ENCODE measurements around the gene CDPF1. TPM values are rescaled to one million over a fixed set of nuclear protein-coding genes. Genes with fewer than 3 reads are reported as not detected.
A peak's percentile ranks its signal among the peaks of the same experiment; 100 is the strongest.

CDPF1 gene
- total and polyA plus RNA-seq, 11 donors, result 7.4 to 13.6 (median 9.3) TPM

DNA sequence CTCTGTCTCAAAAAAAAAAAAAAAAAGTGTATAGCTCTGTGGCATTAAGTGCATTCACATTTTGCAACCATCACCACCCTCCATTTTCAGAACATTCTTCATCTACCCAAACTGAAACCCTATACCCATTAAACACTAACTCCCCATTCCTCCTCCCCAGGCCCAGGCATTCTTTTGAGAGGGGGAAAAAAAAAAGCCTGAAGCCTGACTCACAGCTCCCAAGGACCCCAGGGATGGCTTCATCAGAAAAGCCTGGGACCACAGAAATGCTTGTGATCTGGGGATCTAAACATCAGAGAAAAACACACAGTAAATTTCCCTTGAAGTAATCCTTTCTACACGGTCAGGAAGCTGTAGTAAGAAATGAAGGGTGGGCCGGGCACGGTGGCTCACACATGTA is 35.9 kb upstream of the CDPF1 start:
- 95 to 97% (median 96%) methylated on average over 3 of the region's 3 CpGs for WGBS, 4 donors
- TF ChIP-seq, protein P1, sequence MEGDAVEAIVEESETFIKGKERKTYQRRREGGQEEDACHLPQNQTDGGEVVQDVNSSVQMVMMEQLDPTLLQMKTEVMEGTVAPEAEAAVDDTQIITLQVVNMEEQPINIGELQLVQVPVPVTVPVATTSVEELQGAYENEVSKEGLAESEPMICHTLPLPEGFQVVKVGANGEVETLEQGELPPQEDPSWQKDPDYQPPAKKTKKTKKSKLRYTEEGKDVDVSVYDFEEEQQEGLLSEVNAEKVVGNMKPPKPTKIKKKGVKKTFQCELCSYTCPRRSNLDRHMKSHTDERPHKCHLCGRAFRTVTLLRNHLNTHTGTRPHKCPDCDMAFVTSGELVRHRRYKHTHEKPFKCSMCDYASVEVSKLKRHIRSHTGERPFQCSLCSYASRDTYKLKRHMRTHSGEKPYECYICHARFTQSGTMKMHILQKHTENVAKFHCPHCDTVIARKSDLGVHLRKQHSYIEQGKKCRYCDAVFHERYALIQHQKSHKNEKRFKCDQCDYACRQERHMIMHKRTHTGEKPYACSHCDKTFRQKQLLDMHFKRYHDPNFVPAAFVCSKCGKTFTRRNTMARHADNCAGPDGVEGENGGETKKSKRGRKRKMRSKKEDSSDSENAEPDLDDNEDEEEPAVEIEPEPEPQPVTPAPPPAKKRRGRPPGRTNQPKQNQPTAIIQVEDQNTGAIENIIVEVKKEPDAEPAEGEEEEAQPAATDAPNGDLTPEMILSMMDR (IDR thresholded peaks at IDR 0.05), result no peak
- no peak for TF ChIP-seq POLR2A (IDR thresholded peaks at IDR 0.05)
- intact Hi-C loops (cut with DNase I), result no loop called here
- H3K27me3 ChIP-seq, result no peaks in the 10 kb centered on the region
- DNase-seq (no peak), ATAC-seq (no peak)
- H3K27ac ChIP-seq, result no peak overlapping the region
- H3K36me3 ChIP-seq, result peaks cover 4 to 72% (median 66%) of the 10 kb centered on the region in 9 donors
- H3K4me1 ChIP-seq, result peaks cover 0 to 43% (median 18%) of the 10 kb centered on the region in 12 donors
- H3K4me3 ChIP-seq, result no peak overlapping the region
- no peaks in the 10 kb centered on the region for H3K9me3 ChIP-seq

DNA sequence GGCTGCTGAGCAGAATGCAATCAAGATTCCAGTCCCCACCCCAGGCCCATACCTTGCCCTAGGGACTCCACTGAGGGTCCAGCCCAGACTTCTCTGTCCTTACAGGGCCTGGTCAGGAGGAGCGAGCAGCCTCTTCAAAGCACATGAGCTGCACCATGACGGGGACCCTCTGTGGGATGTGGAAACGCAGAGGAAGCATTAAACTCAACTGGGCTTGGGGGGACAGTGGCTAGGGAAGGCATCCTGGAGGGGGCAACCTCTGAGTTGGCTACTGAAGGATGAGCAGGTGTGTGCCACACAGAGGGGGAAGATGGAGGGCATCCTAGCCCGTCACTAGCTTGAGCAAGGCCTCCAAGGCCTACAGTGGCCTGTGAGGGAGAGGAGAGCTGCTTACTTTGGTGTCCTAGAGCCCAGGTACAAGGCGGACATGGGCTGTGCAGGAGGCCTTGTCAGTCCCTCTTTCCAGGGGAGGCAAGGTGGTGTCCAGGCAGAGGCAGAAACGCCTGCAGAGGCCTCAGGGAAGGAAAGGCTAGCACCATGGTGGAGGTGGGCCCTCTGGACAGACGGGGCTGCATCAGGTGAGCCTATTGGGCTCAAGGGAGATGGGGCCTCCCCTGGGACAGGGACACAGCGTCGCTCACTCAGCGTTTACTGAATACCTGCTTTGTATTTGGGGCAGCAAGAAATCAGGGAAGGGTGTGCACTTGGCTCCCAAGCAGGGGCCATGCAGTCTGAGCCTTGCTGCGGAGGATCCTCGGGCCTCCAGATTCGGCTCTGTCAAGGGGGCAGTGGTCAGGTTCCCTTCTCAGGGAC is 32.0 kb upstream of the CDPF1 start:
- 95 to 97% (median 96%) methylated on average over 13 of the region's 13 CpGs for WGBS, 4 donors

DNA sequence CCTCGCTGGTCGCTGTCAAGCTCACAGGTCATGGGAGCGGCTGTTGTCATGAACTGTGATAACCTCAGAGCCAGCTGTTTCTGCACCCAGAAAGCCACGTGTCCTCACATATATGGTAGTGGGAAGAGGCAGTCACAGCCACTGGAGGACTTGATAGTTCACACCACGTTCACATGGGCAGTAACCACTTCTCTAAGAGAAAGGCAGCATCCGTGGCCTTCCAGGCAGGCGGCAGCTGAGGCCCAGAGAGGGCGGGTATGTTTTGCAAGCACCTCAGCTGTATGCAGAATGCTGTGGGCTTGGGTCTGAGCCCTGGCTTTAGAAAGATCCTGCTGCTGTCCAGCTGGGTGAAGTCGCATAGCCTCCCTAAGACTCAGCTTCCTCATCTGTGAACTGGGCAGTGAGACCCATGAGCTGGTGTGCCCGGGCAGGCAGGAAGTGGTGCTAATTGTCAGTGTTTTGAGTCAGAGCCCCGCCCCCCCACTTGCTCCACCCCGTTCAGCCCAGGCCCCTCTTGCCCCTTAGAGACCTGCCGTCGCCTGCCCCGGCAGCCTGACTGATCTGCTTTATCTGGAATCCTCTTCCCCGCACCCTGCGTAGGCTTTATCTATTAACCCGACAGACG is 31.0 kb upstream of the CDPF1 start:
- no peaks in the 10 kb centered on the region for H3K9me3 ChIP-seq
- H3K4me3 ChIP-seq, result no peak overlapping the region
- peak overlapping the region in 9 of 12 donors; percentile 43 to 80 (median 58) for H3K27ac ChIP-seq
- peaks cover 0 to 23% (median 10%) of the 10 kb centered on the region in 12 donors for H3K4me1 ChIP-seq
- ATAC-seq, result peak; percentile 58 to 84 (median 70)
- peaks cover 4 to 99% (median 94%) of the 10 kb centered on the region in 9 donors for H3K36me3 ChIP-seq
- TF ChIP-seq, protein P1 (IDR thresholded peaks at IDR 0.05), result no peak
- H3K27me3 ChIP-seq, result no peaks in the 10 kb centered on the region
- 60 to 73% (median 70%) methylated on average over 17 to 19 of the region's 19 CpGs for WGBS, 4 donors
- intact Hi-C loops (cut with DNase I), result no loop called here
- peak in 1 of 5 donors; percentile 72 for DNase-seq

More for the DNA sequence above, 32.0 kb upstream of the CDPF1 start:
- intact Hi-C loops (cut with DNase I), result no loop called here
- peaks cover 4 to 99% (median 96%) of the 10 kb centered on the region in 9 donors for H3K36me3 ChIP-seq
- no peak for ATAC-seq
- DNase-seq, result no peak
- H3K27ac ChIP-seq, result peak overlapping the region in 1 of 12 donors; percentile 80
- peaks cover 0 to 24% (median 10%) of the 10 kb centered on the region in 12 donors for H3K4me1 ChIP-seq
- TF ChIP-seq, protein P1 (IDR thresholded peaks at IDR 0.05), result no peak
- no peak for TF ChIP-seq POLR2A (IDR thresholded peaks at IDR 0.05)
- no peaks in the 10 kb centered on the region for H3K9me3 ChIP-seq
- H3K4me3 ChIP-seq, result no peak overlapping the region
- H3K27me3 ChIP-seq, result no peaks in the 10 kb centered on the region

Measured in heart left ventricle (tissue), 16 donors.